Stimulated activated CD4-positive, alpha-beta T cell treated with anti-CD3 and anti-CD28 coated beads, Interleukin-2, amount 100 ng/mL, for 4 hours (primary cell): ENCODE measurements around the gene BCL6.

Experiments used
- DNase-seq: peaks from one replicate; pipeline ENCODE4 v3.0.0-alpha.2; 2020; ENCODE audit warnings: low read depth

BCL6 gene

DNA sequence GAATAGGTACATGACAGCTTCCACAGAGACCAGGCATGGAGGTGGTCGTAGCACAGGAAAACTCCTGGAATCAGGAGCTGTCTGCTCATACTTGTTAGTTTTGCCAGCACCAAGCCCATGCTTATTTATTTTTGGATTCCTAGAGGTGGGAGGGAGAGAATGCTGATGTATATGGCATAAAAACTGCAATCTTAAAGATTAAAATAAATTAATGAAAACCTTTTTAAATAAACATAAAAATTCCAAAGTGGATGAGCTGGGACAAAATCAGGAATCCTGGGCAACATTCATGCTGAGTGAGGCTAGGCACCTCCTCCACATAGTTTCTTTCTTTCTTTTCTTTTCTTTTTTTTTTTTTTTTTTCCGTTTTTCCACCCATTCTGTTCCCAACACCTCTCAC is 14.3 kb upstream of the BCL6 start:
- DNase-seq, result no peak

- no peak for DNase-seq
Observed at GRCh38 chr3:187758318-187758955, 13.2 kb upstream of the BCL6 start.

DNA sequence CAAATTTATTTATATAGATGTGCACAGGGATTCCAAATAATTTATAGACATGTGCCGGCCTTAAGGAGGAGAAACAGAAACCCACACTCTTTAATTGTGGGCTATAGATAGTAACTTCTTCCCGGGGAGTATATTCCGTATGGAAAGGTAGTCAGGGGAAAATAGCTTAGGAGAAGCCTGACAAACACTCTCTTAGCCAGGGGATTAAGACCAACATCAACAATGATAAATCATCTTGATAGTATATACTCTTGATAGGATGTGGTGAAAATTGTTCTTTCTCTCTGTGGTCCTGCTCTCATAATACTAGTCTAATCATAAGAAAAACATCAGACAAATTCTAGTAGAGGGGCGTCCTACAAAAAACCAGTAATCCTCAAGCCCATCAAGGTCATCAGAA is 8.2 kb upstream of the BCL6 start:
- no peak for DNase-seq

DNA sequence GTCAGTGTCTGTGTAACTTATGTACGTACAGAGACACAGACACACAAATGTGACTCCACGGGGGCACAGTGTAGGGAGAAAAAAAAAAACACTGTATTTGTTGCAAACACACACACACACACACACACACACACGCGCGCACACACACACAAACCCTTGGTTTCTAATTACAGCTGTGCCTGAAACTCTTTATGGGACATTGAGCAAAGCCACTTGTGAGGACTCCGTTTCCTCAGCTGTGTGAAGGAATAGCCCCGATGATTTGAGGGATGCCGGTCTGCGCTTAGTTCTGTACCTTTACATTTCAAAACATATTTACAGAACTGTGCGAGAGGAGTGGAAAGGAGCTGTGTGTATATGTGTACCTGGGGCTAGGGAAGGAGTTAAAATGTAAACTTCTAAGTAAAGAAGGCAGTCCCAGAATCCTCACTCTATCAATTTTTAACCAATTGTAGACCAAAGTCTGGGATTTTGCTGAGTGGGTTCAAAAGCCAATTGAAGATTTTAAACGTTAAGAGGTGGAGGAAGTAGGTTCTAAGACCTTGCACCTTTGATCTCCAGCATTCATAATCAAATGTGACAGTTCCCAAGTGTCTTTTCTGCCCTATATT is 5.3 kb upstream of the BCL6 start:
- DNase-seq, result no peak

GRCh38 chr3:187750006-187750512 is 4.8 kb upstream of the BCL6 start:
- no peak for DNase-seq

DNA sequence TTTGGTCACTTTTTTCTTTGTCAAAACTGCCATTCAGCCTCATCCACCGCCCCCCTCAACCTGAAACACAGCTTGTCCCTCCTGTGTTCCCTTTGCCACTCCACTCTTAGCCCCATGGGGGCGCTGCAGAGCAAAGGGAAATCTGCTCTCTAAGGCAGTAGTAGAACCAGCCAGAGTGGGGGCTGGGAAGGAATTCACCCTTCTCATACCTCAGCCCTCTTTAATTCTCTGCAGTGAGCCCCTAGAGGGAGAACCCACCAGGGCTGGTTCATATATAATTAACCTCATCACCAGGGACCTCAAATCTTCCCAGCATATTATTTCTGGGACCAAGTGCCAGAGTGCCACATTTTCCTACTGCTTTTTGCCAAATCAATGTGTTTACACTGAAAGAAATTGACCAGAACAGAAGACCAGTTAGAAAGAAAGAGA is 2.8 kb upstream of the BCL6 start:
- DNase-seq, result peak; percentile 86

GRCh38 chr3:187747506-187747905 is 2.2 kb upstream of the BCL6 start:
- DNase-seq, result no peak

DNA sequence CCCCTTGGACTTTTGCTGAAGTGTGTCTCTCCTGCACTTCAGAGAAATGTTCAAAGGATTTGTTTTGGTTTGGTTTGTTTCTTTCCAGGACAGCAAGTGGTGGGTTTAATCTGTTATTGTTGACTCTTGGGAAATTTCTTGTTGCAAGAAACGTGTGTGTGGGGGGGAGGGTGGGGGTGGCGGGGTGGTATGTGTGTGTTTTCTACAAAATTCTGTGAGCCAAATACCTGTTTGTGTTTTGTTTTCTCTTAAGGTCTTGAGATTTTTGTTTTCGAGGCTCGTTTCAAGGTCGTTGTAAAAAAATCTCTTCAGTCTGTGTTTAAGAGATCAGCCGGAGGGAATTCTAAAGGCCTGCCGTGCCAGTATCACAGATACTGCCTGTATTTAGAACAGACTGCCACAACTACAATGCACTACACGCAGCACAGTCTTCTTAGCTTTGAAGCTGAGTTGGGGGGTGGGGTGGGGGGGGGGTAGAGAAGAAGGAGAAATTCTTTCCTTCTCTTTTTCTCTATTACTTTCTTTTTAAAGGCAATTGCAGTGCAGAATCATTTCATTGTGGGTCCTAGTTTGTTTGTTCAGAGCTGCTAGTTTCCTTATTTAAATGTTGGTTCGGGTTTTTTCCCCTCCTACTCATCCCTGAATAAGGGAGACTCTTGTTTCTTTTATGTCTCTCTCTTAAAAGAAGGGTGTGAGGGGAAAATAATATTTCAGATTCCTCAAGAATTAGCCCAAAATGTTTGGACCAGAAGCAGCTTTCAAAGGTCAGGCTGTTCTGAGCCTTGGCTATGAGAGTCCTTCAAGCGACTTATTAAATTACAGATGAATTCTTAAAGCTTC is 1.4 kb upstream of the BCL6 start:
- no peak for DNase-seq

DNA sequence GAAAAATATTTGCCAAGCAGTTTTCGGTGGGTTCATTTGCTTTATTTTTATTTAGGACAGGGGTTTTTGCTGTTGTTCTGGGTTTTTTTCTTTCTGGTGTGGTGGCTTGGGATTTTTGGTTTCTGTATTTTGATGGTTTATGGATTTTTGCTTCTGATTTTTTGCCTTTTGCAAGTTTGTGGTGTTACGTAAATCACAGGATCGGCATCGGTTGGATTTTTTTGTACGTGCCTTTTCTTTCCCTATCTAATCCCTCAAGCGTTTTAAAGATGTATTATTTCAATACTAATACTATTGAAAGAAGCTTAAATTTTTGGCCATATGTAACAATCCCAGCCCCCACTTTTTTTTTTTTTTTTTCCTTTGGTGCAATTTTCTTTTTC is 782 bp upstream of the BCL6 start:
- no peak for DNase-seq

- DNase-seq, result peak; percentile 26
Observed at GRCh38 chr3:187744169-187745151, 808 bp downstream of the BCL6 start.

GRCh38 chr3:187743195-187744141 is 1.8 kb downstream of the BCL6 start:
- peak; percentile 33 for DNase-seq

GRCh38 chr3:187742351-187743171 is 2.7 kb downstream of the BCL6 start:
- DNase-seq, result no peak

GRCh38 chr3:187741403-187742350 is 3.6 kb downstream of the BCL6 start:
- DNase-seq, result peak; percentile 64

DNA sequence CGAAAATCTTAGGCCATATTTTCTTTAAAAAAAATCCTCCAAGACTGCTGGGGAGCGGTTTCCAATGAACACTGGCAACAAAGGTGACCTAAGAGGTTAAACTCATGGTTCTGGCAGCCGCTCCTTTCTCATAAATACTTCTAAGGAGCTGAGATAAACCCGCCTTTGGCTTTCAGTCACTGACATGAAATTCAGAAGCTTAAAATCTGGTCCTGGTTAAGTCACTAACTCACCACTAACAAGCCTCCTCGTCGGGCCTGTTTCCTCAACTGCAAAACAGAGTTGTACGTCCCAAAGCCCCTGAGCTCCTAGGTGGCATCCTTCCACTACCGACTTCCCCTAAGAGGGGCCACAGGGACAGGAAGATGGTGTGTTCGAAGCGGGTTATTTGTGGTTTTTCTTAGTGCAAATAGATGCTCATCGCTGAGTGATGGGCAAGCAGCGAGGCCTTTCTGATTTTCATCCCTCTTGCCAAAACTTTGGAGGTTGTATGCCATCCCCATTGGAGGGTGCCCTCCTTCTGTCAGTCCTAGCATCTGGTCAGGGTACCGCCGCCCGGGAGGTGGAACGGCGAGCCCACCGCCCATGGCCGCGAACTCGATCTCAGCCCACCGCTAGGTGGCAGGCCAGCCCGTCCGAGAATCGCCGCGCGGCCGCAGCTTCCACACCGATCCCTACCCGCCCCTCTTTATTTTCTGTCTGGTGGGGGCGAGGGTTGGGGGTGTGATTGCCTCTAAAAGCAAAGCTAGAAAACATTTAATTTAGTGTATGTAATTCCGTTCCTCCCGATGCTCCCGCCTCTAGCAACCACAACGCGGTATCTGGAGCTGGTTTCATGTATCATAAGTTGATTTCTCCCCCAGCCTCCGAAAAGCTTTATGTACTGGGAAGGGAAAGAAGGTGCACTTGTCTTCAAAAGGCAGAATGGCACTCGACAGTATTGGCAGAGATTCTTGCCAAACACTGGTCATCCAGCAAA is 4.6 kb downstream of the BCL6 start:
- DNase-seq, result peak; percentile 59

DNA sequence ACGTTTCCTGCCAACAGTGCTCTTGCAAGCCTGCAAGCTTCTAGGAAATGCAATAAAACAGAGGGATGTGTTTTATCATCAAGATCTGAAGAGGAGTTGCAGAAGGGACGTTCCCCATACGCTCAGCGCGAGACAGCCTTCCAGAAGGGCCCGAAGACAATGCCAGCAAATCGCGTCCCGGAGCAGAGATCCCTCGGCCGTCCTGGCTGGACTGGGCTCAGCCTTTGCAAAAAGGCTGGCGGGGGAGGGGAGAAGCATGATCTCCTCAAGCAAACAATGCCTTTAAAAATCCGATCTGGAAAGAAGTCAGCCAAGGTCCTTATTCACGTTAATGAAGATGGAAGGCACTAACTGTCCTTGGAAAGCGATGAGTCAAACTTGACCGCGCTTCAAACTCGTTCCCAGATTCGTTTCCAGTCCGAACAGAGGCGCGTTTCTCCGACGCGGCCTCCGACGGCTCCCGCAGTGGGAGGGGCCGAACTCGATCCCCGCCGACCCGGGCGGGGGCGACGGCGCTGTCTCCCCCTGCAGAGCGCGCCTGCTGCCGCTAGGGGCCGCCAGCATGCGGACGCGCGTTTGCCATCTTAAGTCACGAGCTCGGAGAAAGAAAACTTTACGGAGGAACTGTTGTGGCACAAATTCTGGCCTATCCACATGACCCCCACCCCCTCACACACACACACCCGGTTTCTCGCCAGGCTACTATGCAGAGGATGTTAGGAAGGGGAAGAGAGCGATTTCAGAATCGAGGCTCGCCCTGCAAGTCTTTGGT is 5.5 kb downstream of the BCL6 start:
- peak; percentile 70 for DNase-seq

DNA sequence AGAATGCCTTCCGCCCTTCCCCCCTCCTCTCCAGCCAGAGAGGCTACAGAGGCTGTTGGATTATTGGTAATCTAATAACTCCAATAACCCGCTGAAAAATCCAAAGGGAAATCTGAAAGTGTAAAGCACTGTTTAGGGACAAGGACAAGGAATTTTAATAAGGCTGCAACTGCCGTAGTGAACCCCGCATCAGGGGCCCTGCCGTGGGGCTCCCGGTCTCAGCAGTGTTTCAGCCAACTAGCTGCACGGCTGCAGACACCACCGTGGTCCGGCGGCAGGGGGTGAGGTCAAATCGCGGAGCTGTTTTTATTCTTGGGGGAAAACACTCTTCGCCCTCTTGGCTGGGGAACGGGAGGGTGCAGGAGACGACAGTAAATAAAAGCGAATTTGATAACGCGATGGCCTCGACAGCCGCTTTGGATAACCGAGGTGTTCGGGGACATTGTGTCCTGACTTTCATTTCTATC is 6.1 kb downstream of the BCL6 start:
- no peak for DNase-seq
